ENCODE results near the gene VSIG4. TPM values are rescaled to one million over a fixed set of nuclear protein-coding genes. Genes with fewer than 3 reads are reported as not detected.

The VSIG4 gene
- total RNA-seq, 1 experiment from 2014 or later, result not detected

- DNase-seq (ENCODE audit: low read depth), result no peak
Measured at GRCh38 chrX:66009231-66009845, 30.5 kb downstream of the VSIG4 start.

DNA sequence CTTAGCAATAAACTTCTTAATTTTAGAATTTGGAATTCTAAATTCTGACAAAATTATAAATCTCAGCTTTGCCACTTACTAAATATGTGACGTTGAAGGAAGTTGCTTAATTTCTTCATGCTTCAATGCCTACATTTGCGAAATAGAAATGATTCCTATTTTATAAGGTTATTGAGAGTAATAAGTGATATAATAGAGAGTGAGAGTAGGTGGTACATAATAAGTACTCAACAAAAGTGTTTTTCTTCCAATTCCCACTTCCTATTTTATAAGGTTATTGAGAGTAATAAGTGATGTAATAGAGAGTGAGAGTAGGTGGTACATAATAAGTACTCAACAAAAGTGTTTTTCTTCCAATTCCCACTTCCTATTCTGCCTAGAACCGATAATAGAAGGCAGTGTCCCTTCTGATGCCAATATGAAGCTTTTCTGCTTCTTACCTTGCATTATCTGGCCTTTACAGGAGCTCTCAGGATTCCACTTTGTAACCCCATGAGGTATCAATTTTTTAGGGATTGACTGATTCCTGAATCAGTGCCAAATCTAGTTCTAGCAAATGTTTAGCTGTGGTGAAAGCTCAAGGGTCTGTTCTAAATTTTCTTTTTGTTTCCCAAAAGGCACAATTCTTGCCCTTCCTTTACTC lies 31.4 kb downstream of the VSIG4 start:
- no peak for DNase-seq (ENCODE audit: low read depth)

- DNase-seq (ENCODE audit: low read depth), result no peak
Measured at GRCh38 chrX:66007851-66008250, 32.0 kb downstream of the VSIG4 start.

GRCh38 chrX:66005830-66006449 lies 33.9 kb downstream of the VSIG4 start:
- DNase-seq (ENCODE audit: low read depth), result no peak

DNA sequence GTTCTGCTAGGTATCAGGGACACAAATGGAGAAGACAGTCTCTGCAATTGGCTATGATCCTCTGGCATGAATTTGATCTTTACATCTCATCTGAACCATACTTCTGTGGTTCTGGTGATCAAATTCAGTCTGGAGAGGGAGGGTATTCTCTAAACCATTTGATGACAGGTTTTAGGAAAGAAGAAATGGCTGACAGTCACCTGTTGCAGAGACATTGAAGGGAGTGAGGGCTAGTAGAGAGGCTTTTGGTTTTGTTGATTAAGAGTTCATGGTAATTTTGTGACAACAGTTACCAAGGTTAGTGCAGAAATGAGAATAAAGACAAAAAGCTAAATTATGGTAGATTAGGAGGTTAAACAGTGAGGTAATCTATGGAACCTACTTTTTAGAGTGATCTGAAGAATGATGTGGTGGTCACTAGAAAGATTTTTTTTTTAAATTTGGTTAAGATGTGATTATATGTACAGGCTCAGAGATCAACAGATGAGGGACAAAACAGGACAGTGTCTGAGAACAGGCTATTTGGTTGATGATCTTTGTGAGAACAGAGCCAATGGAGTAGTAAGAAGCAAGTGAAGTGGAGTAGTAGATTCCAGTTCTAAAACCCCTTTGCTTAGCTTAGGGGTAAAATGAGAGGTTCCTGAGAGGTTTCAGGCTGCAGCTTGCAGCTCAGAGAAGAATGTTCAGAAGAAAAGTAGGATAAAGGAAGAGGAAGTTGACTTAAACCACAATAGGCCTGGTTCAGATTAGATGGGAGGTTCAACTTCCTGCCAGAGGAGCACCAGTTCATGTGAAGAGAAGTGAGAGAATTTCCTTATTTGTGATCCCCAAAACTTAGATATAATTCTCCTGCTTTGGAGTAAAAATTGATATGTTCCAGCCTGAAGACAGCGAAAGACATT lies 34.7 kb downstream of the VSIG4 start:
- DNase-seq (ENCODE audit: low read depth), result peak; percentile 5

GRCh38 chrX:66002824-66003680 lies 36.8 kb downstream of the VSIG4 start:
- DNase-seq (ENCODE audit: low read depth), result no peak

- DNase-seq (ENCODE audit: low read depth), result no peak
Measured at GRCh38 chrX:66001596-66001995, 38.3 kb downstream of the VSIG4 start.

- no peak for DNase-seq (ENCODE audit: low read depth)
Measured at GRCh38 chrX:66000628-66001272, 39.1 kb downstream of the VSIG4 start.

DNA sequence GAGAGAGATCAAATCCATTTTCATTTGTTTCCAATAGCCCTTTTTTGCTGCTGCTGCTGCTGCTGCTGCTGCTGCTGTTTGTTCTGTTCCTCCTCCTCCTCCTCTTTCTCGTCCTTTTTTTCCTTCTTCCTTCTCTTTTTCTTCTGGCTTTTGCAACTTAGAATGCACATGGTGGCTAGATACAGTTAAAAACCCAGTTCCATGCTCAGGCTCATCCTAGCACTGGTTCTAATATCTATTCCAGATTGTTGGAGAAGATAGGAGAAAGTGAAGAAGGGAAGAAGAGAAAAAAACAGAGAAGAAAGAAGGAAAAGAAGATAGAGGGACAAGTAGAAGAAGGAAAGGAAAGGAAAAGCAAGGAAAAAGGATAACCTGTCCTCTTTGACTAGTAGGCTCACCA lies 39.7 kb downstream of the VSIG4 start:
- DNase-seq (ENCODE audit: low read depth), result no peak

GRCh38 chrX:65999563-66000148 lies 40.2 kb downstream of the VSIG4 start:
- DNase-seq (ENCODE audit: low read depth), result no peak

DNA sequence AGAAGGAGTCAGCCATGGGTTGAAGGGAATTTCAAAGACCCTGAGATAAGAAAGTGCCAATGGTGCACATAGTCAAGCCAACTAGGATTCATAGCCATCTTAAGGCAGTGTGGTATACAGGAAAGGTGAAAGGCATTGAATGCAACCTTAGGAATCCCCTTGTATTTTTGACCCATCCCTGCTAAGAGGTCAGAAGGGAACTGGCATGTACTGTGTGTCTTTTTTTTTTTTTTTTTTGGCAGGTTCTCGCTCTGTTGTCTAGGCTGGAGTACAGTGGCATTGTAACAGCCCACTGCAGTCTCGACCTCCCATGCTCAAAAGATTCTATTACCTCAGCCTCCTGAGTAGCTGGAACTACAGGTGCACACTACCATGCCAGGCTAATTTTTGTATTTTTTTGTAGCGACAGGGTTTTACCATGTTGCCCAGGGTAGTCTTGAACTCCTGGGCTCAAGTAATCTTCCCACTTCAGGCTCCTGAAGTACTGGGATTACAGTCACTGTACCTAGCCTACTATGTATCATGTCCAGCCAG lies 40.8 kb downstream of the VSIG4 start:
- DNase-seq (ENCODE audit: low read depth), result no peak

DNA sequence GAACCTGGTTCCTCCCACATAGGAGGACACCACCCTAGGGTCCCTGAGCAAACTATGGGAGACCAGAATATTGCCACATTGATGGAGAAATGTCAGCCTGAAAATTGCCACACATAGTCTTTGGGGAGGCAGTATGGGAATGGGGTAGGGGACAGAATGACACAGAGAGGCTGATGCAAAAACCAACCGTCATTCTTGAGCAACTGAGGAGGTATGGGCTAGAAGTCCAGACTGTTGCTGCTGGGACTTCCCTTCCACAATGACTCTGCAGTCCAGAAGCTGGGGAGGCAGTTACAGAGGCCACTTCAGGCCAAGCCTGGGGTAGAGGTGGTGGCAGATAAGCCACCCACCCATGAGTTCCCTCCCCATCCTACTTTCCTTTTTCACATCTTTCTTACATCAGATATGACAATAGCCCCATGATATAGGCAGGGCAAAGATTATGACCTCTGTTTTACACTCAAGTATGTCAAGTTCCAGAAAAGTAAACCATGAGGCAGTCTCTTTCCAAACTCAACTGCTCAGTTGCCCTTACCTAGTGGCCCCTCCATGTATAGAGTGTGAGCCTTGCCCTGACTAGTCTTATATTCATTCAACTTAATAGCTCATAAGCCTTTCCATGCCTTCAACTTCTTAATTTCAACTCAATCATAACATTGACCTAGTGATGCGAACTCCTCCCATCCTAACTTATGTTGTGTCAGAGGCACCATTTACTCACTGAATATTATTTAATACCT lies 41.7 kb downstream of the VSIG4 start:
- DNase-seq (ENCODE audit: low read depth), result no peak

DNA sequence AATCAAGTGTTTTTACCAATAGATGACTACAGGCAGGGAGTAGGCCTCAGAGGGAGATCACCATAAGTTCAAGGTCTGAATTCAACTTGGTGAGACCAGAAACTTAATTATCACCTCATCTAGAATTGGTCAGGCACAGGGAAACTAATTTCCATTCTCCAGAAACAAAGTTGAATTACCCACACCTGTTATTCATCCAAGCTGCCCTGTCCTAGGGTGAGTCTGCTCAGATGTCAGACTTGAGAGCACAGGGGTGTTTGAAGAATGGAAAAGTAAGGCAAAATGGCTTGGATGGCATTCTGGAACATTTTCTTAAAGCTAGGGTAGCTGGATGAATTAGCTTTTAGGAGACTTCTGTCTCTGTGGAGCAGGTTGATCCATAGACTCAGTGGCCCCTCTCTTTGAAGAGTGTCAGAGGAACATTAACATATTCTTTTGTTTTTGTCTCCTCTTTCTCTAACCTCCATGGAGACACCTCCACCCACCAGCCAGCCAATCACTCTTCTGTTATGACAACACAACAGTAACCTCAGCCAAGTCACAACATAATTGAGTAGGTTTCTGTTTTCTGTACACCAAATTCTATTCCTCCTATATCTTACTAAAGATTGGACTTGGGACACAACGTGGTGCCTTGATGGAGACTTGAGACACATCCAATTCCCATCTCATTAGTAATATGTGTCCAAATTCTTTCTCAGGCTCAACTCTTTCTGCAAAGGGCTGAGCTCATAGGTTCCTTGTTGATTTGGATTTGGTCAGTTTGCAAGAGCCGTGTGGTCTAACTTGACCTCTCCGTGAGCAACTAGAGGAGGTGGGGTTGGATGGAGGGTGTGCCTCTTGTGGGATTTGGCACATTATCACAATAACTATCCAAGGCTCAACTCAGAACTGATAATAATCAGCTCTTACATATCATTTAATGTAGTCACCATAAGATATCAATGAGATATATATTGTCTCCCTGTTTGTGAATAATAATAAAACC lies 45.1 kb downstream of the VSIG4 start:
- DNase-seq (ENCODE audit: low read depth), result no peak

DNA sequence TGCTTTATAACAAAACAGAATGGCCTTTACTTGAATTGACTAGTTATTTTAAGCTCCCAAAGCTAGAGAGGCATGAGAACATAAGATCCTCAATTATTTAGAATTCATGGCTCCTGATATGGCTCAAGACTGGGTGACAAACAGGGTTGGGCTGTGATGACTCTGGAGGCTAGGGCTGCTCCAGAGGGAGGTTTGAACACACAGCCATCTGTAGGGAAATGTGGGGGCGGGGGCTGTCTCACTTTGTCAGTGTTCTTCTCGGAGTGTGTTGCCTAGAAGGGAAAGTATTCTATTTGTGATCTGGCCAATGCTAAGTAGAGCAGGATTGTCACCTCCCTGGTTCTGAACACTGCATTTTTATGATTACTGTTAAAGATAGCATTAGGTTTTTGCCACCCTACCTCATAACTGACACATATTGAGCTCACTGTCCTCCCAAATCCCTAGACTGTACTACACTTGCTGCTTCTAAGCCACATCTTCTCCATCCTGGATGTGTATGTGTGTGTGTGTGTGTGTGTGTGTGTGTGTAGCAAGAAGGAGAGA lies 45.9 kb downstream of the VSIG4 start:
- DNase-seq (ENCODE audit: low read depth), result no peak

- DNase-seq (ENCODE audit: low read depth), result no peak
Measured at GRCh38 chrX:65993332-65993731, 46.5 kb downstream of the VSIG4 start.

DNA sequence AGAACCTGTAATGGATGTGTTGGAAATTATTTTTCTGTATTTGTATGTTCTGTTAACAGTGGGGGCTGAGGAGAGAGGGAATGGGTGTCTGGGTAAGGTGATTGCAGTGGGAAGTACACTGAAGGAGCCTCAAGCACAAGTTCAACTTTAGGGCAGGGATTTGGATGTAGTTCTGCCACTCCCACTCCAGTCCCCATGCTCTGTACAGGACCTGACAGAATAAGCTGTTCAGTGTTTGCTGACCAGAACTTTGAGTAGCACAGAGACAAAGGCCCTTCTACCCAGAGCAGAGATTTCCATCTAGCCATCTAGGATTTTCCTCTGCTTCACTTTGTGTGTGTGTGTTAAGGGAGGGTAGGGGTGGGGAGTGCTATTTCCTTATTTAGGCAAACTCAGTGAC lies 49.2 kb downstream of the VSIG4 start:
- no peak for DNase-seq (ENCODE audit: low read depth)

DNA sequence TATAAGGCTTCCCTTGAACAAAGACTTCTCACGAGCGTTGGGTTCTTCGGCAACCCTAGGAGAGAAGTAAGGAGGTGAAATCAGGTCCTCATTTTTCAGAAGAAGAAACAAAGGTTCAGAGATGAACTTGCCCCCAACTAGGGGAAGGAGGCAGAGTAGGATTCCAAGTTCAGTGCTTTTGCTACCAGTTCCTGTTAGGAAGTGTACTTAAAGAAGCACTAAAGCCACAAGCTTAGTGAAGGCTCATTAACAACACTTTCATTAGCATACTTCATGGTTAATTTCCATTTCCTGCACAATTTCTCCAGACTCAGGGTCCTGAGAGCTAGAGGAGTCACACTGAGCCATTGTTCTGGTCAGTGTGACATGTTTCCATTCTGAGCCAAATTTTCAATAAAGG lies 52.1 kb downstream of the VSIG4 start:
- DNase-seq (ENCODE audit: low read depth), result no peak

Data from HT1080 (cell line).